Measurements from ENCODE around the gene TTC3.

GRCh38 chr21:37085726-37086125 lies 12.7 kb downstream of the TTC3 start:
- TF ChIP-seq BHLHE40 (IDR thresholded peaks at IDR 0.05; ENCODE audit: borderline replicate concordance) = no peak
- no peak for TF ChIP-seq ZNF384 (IDR thresholded peaks at IDR 0.05)
- no peak for TF ChIP-seq HDGF (IDR thresholded peaks at IDR 0.05; ENCODE audit: borderline replicate concordance)
- no peak for TF ChIP-seq ELF4 (IDR thresholded peaks at IDR 0.05)
- TF ChIP-seq PKNOX1 (IDR thresholded peaks at IDR 0.05) = no peak
